GM21619 (cell line): Measurements from ENCODE around the gene TBL3.

Experiments used
- ATAC-seq: cut with Tn5 transposase; IDR thresholded peaks from one replicate; pipeline ENCODE4 v1.9.1; 2021; ENCODE audit not compliant: unreplicated experiment

Gene TBL3

DNA sequence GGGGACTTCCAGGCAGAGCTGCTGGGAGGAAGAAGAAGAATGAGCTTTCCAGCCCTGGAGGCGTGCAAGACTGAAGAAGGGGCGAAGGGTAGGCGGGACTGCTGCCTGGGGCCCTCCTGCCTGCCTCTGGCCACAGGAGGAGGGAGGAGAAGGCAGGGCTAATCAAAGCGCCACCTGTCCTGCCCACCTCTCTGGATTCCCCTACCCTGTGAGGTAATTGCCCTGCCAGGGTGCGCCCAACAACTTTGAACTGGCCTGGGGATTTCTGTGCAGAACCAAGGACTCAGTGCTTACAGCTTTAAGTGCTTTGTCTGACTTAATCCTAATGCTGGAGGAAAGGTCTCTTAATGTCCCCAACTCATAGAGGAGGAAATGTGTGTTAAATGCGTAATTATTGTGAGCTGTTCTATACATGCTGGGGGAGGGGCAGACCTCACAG lies 9.6 kb downstream of the TBL3 start, which contains the start of gene NOXO1:
TSS of gene NOXO1 (minus strand) at position 72 of the 439 bp plus-strand sequence. CDS start 290 bp downstream, outside the sequence.
- ATAC-seq: no peak

DNA sequence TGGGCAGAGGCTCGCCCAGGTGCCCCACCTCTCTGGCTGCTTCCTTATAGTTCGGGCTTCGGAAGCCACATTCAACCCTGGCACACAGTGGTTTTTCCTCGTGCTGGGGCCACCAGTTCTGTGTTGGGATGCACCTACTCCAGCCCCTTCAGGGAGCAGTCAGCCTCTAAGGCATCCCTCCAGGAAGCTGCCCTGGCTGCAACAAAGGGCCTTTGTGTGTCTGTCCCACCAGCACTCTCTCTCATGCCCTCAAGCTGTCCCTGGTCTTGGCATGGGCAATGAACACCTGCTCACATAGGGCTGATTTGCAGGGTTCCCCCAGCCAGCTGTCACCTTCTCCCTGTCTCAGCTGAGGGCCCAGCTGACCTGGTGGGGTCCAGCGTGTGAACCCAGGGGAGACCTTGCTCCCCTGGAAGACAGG lies 10.2 kb downstream of the TBL3 start:
- no peak for ATAC-seq

GRCh38 chr16:1982991-1983543 lies 11.2 kb downstream of the TBL3 start:
- no peak for ATAC-seq

DNA sequence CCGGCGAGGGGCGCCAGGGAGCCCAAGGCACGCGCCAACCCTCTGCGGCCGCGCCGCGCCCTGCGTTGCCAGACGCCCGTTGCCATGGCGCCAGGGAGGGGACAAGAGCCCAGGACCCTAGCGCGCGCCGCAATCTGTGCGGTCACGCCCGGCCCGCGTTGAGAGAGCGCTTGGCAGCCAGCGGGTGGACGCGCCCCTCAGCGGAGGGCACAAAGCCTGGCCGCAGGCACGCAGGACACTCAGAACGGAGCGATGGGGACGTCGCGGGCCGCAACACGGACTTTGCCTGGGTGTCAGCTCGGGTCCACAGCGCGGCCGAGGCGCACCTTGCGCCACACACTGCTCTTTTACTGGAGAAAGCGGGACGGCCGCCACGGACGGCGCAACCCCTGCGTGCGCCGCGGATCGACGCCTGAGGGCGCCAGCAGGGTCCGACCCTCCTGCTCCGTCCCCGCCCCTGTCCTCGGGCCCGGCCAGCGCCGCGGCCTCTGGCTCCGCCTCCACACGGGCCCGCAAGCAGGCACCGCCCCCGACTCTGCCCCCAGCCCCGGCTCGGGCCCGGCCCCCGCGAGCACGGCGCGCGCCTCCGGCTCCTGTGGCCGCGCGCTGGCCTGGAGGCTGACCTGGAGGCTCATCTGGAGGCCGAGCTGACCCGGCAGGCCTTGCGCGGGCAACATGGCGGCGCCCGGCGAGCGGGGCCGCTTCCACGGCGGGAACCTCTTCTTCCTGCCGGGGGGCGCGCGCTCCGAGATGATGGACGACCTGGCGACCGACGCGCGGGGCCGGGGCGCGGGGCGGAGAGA lies 11.9 kb downstream of the TBL3 start, which contains the start of gene GFER:
TSS of gene GFER (plus strand) at position 650 of the 803 bp plus-strand sequence. CDS start at position 676, 26 bp downstream.
- peak; percentile 70 for ATAC-seq

- ATAC-seq: peak; percentile 12
Observed at GRCh38 chr16:1984347-1985225, 12.7 kb downstream of the TBL3 start.

GRCh38 chr16:1985466-1986150 lies 13.8 kb downstream of the TBL3 start:
- ATAC-seq: no peak

- no peak for ATAC-seq
Observed at GRCh38 chr16:1987198-1987597, 15.3 kb downstream of the TBL3 start.

- no peak for ATAC-seq
Observed at GRCh38 chr16:1989209-1990100, 17.6 kb downstream of the TBL3 start, which contains the start of gene SYNGR3. Gene SYNGR3, plus strand, starts transcription at chr16:1989970. Its CDS starts 133 bp downstream, at chr16:1990103.

- ATAC-seq: no peak
Observed at GRCh38 chr16:1990101-1990350, 18.2 kb downstream of the TBL3 start.

DNA sequence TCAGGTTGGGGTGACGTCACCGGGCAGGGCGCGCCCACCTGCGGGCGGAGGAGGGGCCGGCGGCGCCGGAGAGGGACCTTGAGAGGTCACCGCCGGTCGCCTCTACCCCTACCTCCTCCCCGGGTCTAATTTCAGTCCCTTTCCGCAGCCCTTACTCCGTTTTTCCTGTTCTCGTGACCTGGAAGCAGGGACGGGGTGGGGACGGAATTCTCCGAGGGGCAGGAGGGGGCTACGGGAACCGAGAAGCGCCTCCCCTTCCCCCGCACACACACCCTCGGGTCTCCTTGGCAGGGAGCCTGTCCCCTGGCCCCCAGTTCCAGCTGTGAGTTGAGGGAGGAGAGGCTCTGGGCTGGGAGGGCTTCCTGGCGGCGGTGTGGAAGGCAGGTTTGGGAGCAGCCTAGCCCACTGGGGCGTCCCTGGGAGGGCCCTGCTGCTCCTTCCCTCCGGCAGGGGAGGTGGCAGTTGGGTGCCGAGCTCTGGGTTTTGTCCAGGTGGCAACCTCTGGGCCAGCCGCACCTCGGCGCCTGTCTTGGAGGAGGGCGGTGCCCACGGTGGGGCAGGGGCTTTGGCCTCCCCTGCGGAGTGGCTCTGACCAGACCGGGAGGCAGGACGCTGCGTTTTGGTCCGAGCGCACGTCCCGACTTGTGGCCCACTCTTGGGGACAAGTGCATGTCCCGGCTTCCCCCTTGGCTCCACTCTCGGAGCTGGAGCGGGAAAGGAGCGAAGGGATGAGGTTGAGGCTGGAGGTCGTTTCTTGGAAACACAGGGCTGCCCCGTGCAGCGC lies 18.7 kb downstream of the TBL3 start:
- peak; percentile 5 for ATAC-seq

DNA sequence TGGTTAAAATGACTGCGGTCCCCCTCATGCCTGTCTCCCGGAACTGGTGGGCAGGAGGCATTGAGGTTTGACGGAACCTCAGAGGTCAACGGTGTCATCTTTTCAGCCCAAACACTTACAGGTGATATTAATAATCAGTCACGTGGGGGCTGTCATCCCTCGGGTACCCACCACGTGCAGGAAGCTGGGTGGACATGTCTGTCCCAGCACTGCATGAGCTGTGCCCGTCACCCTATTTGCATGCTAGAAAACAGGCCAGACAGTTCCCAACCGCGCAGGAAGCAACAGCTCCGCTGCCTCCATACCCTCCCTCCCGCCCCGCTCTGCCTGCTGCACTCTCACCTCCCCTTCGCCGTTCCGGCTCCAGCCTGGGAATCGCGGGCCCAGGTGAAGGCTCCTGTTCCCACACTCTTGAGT lies 19.3 kb downstream of the TBL3 start:
- peak; percentile 40 for ATAC-seq

DNA sequence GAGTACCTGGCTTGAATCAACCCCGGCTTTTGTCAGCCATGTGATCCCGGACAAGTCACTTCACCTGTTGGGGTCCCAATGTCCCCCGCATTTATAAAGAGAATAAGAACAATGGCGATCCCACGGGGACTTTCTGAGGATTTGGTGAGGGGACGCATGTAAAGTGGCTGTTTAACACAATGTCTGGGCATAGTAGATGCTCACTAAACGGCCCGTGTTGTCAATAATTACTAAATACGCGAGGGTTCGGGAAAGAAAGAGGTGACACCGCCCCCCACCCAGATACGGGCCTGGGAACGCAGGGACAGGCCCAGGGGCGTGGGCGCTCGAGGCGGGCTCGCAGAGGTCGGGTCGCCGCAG lies 19.7 kb downstream of the TBL3 start:
- no peak for ATAC-seq

DNA sequence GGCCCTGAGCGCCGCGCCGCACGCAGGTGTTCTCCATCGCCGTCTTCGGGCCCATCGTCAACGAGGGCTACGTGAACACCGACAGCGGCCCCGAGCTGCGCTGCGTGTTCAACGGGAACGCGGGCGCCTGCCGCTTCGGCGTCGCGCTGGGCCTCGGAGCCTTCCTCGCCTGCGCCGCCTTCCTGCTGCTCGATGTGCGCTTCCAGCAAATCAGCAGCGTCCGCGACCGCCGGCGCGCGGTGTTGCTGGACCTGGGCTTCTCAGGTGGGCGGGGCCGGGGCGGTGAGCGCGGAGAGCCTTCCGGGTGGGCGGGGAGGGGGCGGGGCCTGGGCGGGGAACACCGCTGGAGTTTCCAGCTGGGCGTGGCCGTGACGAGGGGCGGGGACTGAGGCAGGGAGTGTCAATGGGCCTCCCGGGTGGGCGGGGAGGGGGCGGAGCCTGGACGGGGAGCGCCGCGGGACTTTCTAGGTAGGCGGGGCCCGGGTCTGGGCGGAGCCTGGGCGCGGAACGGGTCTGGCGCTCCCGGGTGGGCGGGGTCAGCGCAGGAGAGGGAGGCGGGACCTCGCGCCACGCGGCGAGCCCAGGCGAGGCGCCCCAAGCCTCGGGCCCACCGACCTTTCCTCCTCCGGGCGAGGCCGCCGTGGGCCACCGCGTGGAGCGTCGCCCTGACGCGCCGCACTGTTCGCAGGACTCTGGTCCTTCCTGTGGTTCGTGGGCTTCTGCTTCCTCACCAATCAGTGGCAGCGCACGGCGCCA lies 20.3 kb downstream of the TBL3 start:
- peak; percentile 37 for ATAC-seq

DNA sequence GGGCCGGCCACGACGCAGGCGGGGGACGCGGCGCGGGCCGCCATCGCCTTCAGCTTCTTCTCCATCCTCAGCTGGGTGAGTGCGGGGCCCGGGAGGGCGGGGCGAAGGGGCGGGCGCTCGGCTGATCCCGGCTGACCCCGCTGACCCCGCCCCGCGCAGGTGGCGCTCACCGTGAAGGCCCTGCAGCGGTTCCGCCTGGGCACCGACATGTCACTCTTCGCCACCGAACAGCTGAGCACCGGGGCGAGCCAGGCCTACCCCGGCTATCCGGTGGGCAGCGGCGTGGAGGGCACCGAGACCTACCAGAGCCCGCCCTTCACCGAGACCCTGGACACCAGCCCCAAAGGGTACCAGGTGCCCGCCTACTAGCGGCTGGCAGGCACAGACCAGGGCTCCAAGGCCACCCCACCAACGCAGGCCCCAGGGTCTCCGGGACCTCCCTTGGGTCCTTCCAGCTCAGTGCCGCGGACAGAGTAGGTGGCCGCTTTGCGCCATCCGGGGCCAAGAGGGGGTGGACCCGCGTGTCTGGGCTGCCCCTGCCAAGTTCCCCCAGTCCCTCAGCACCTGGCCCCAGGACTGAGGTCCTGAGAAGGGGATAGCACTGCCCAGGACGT lies 21.0 kb downstream of the TBL3 start:
- ATAC-seq: no peak

DNA sequence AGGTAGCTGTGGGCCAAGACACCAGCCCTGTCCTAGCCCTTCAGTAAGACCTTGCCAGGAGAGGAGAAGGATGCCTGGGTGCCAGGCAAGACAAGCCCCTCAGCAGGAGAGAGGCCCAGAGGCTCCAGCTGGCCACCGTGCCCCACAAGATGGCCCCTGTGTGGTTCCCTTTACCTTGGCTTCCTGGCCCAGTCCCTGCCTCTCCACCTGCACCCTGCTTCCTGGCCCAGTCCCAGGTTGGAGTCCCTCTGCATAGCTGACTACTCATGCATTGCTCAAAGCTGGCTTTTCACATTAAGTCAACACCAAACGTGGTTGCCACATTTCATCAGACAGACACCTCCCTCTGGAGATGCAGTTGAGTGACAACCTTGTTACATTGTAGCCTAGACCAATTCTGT lies 21.9 kb downstream of the TBL3 start:
- ATAC-seq: no peak

DNA sequence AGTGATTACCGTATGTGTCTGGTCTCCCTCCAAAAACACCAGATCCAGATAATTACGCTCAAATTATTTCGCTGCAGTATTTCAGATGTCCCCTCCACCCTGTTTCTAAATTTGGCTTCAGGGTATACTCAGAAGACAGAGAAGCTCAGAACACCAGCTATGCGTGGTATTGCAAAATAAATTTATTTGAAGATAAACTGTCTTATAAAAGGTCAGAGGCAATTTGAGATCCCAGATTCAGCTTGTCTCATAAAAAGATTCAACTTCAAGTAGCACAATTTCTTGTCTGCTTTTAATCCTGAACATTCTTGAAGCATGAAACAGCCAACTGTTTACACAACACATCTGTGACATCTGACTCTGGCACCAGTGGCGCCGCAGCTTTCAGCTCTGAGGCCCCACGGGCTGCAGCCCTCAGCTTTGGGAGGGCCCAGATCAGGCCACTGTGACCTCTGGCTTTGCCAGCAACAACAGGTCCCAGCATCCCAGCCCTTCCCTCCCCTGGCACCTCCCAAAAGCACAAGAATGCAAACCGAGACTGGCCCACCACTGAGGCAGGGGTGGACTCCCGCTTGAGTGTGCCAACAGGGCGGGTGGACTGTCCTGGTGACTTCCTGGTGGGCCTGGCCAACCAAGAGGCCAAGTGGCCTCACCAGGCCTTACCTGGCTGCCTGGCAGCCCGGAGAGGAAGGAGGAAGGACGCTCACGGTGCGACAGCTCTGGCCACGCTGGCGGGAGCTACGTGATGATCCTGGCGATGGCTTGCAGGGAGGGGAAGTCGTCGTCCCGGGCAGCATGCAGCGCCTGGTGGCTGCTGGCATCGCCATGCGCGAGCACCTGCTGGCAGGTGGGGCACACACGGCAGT lies 25.9 kb downstream of the TBL3 start:
- ATAC-seq: no peak

GRCh38 chr16:1998360-1998835 lies 26.5 kb downstream of the TBL3 start:
- ATAC-seq: no peak
